Panc1 (cell line): ENCODE data around the gene TNFAIP8L3. TPM values are rescaled to one million over a fixed set of nuclear protein-coding genes. Genes with fewer than 3 reads are reported as not detected.

Experiments
- ATAC-seq: fragments of 200-7000 bp; cut with Tn5 transposase; 2 replicates; pipeline ENCODE4 v1.9.1; 2020; ENCODE audit warnings: mild to moderate bottlenecking, moderate library complexity
- BruUV-seq: library from RNA; stranded (reverse); fragments of 400-500 nt; replicated peaks from 2 replicates; lab custom pipeline; 2021; lab: Mats Ljungman, UMichigan
- CTCF ChIA-PET: fragments of 300-600 bp; sonication (Branson Sonifier 250); formaldehyde crosslinking; loops from one replicate; lab custom pipeline; 2022; ENCODE audit warnings: antibody characterized with exemption; lab: Charles Lee
- POLR2A ChIA-PET: fragments of 300-600 bp; sonication (Branson Sonifier 250); formaldehyde crosslinking; loops from one replicate; lab custom pipeline; 2022; ENCODE audit warnings: antibody characterized with exemption; lab: Charles Lee
- DNase-seq: peaks from one replicate; pipeline ENCODE4 v3.0.0-alpha.2; 2010; ENCODE audit warnings: low read depth, low spot score
- H3K27ac ChIP-seq: 2 replicates; pipeline ENCODE4 v1.5.1; 2011; ENCODE audit warnings: mild to moderate bottlenecking, low read length, inconsistent platforms
- H3K27me3 ChIP-seq: fragments of 200-500 bp; sonication (Bioruptor generic); 2 replicates; pipeline ENCODE4 v1.6.0; 2014; ENCODE audit warnings: low read length, inconsistent platforms; ENCODE audit not compliant: control insufficient read depth, insufficient read depth
- H3K36me3 ChIP-seq: fragments of 200-500 bp; sonication (Bioruptor generic); 2 replicates; pipeline ENCODE4 v1.5.1; 2014; ENCODE audit warnings: inconsistent platforms, mild to moderate bottlenecking, low read length, moderate library complexity; ENCODE audit not compliant: control insufficient read depth, insufficient read depth
- H3K4me1 ChIP-seq: 2 replicates; pipeline ENCODE4 v1.5.1; 2011; ENCODE audit warnings: inconsistent platforms, mild to moderate bottlenecking, low read length, moderate library complexity; ENCODE audit not compliant: control insufficient read depth, insufficient read depth
- H3K4me3 ChIP-seq, 2 experiments: 2 replicates each; pipeline ENCODE4 v1.5.1; 2011 to 2012; ENCODE audit warnings: low read depth in 2 of 2, low read length in 2 of 2, mild to moderate bottlenecking in 2 of 2, inconsistent platforms in 1 of 2, moderate library complexity in 1 of 2
- H3K9me3 ChIP-seq: fragments of 200-500 bp; sonication (Bioruptor generic); 2 replicates; pipeline ENCODE4 v1.5.1; 2014; ENCODE audit warnings: low read depth, mild to moderate bottlenecking, inconsistent platforms, low read length, moderate library complexity; ENCODE audit not compliant: control insufficient read depth, insufficient read depth
- CTCF ChIP-seq: fragments of 450-650 bp; IDR thresholded peaks from 2 replicates; pipeline ENCODE4 v1.5.1; 2017; ENCODE audit warnings: mild to moderate bottlenecking
- POLR2AphosphoS5 ChIP-seq: IDR thresholded peaks from 2 replicates; pipeline ENCODE4 v1.6.1; 2012; ENCODE audit warnings: mild to moderate bottlenecking, low read depth, low read length, moderate library complexity
- SIN3A ChIP-seq: IDR thresholded peaks from 2 replicates; pipeline ENCODE4 v1.6.1; 2012; ENCODE audit warnings: low read depth, mild to moderate bottlenecking, low read length, moderate library complexity, borderline replicate concordance; ENCODE audit not compliant: insufficient read depth
- TCF7L2 ChIP-seq: IDR thresholded peaks from 2 replicates; pipeline ENCODE4 v1.6.1; 2011; ENCODE audit warnings: mild to moderate bottlenecking, low read depth, low read length, inconsistent platforms
- in situ Hi-C: cut with HindIII; loops from 2 replicates; pipeline ENCODE4 v1.10.0; 2016; ENCODE audit warnings: low sequenced_read_pairs, low pct_unique_long_range_greater_than_20kb
- intact Hi-C: fragments of 100-400 bp; cut with micrococcal nuclease; formaldehyde crosslinking; loops from one replicate; pipeline ENCODE4 v1.10.0; 2022; ENCODE audit not compliant: unreplicated experiment
- total RNA-seq: library from RNA; stranded (reverse); gene quantifications from one replicate; pipeline ENCODE4 v1.2.1, GENCODE V29; 2021; ENCODE audit not compliant: unreplicated experiment
- TF ChIP-seq, protein P1 (sequence below), 2 experiments: IDR thresholded peaks; 2 replicates each; pipeline ENCODE4 v1.6.1; 2011 to 2012; ENCODE audit warnings: low read depth in 2 of 2, control low read depth in 1 of 2, low read length in 1 of 2, mild to moderate bottlenecking in 1 of 2, moderate library complexity in 1 of 2; ENCODE audit not compliant: insufficient read depth in 1 of 2

The TNFAIP8L3 gene
- total RNA-seq, 1 experiment from 2014 or later = 1.0 TPM

GRCh38 chr15:51022206-51022605 lies 72.5 kb downstream of the TNFAIP8L3 start:
- BruUV-seq = no TSS peak
- TF ChIP-seq, protein P1, sequence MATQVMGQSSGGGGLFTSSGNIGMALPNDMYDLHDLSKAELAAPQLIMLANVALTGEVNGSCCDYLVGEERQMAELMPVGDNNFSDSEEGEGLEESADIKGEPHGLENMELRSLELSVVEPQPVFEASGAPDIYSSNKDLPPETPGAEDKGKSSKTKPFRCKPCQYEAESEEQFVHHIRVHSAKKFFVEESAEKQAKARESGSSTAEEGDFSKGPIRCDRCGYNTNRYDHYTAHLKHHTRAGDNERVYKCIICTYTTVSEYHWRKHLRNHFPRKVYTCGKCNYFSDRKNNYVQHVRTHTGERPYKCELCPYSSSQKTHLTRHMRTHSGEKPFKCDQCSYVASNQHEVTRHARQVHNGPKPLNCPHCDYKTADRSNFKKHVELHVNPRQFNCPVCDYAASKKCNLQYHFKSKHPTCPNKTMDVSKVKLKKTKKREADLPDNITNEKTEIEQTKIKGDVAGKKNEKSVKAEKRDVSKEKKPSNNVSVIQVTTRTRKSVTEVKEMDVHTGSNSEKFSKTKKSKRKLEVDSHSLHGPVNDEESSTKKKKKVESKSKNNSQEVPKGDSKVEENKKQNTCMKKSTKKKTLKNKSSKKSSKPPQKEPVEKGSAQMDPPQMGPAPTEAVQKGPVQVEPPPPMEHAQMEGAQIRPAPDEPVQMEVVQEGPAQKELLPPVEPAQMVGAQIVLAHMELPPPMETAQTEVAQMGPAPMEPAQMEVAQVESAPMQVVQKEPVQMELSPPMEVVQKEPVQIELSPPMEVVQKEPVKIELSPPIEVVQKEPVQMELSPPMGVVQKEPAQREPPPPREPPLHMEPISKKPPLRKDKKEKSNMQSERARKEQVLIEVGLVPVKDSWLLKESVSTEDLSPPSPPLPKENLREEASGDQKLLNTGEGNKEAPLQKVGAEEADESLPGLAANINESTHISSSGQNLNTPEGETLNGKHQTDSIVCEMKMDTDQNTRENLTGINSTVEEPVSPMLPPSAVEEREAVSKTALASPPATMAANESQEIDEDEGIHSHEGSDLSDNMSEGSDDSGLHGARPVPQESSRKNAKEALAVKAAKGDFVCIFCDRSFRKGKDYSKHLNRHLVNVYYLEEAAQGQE (IDR thresholded peaks at IDR 0.05; ENCODE audit: insufficient read depth in 1 of 2, low read depth in 2 of 2, low read length in 1 of 2) = no peak
- no peak for TF ChIP-seq POLR2AphosphoS5
- TF ChIP-seq TCF7L2 = no peak
- TF ChIP-seq SIN3A = no peak
- TF ChIP-seq CTCF = no peak
- H3K36me3 ChIP-seq = no peaks in the 10 kb centered on the region
- H3K27me3 ChIP-seq = no peaks in the 10 kb centered on the region
- no peak overlapping the region for H3K27ac ChIP-seq
- no peak for ATAC-seq
- in situ Hi-C loops (no loop called here), intact Hi-C loops (no loop called here)
- ChIA-PET POLR2A (no interaction called here), CTCF (no interaction called here)
- no peaks in the 10 kb centered on the region for H3K9me3 ChIP-seq
- no peak overlapping the region for H3K4me3 ChIP-seq
- DNase-seq = no peak
- H3K4me1 ChIP-seq = no peaks in the 10 kb centered on the region

DNA sequence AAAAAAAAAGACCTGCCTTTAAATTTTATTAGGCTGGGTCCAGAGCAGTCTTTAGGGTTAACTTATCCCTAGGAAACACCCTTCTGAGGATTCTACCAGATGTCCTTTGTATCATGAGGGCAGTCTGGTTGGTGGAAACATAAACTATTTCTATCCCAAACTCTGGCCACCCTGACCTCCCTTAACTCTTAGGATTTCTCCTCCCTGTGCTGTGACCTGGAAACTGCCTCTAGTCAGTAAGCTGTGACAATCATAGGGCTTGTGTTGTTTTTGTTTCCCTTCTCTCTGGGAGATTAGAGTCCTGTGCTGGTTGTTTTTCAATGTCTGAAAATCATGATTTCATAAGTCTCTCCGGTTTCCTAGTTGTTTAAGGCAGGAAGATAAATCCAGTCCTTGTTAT lies 78.1 kb downstream of the TNFAIP8L3 start:
- ATAC-seq = no peak
- ChIA-PET POLR2A (no interaction called here), CTCF (no interaction called here)
- H3K27me3 ChIP-seq = no peaks in the 10 kb centered on the region
- intact Hi-C loops (no loop called here), in situ Hi-C loops (no loop called here)
- no peak overlapping the region for H3K4me3 ChIP-seq
- no peak for DNase-seq
- H3K27ac ChIP-seq = no peak overlapping the region
- no peaks in the 10 kb centered on the region for H3K36me3 ChIP-seq
- no peak for TF ChIP-seq SIN3A
- TF ChIP-seq, protein P1 (IDR thresholded peaks at IDR 0.05; ENCODE audit: insufficient read depth in 1 of 2, low read depth in 2 of 2, low read length in 1 of 2) = no peak
- TF ChIP-seq POLR2AphosphoS5 = no peak
- TF ChIP-seq TCF7L2 = no peak
- TF ChIP-seq CTCF = no peak
- no TSS peak for BruUV-seq
- H3K4me1 ChIP-seq = no peaks in the 10 kb centered on the region
- no peaks in the 10 kb centered on the region for H3K9me3 ChIP-seq
